ENCODE data around the gene ZNF668.

- TF ChIP-seq POLR2A (IDR thresholded peaks at IDR 0.05) = no peak
- TF ChIP-seq CTCF (IDR thresholded peaks at IDR 0.05 in 8 of 11, conservative IDR thresholded peaks at IDR 0.05 in 3 of 11) = no peak
- TF ChIP-seq POLR2AphosphoS5 (IDR thresholded peaks at IDR 0.05) = peak in 1 of 3 donors; percentile 26
Measured at GRCh38 chr16:31088459-31089183, 14.6 kb upstream of the ZNF668 start, which contains the start of gene PRSS53.

Data from spleen (tissue), 7 donors.